ENCODE measurements around the gene BDKRB2. TPM values are rescaled to one million over a fixed set of nuclear protein-coding genes. Genes with fewer than 3 reads are reported as not detected.
A peak's percentile ranks its signal among the peaks of the same experiment; 100 is the strongest.

BDKRB2 gene
- total and polyA plus RNA-seq, 2 of the 4 experiments (the other 2 are of a cell fraction), result 60.9 to 73.1 TPM

DNA sequence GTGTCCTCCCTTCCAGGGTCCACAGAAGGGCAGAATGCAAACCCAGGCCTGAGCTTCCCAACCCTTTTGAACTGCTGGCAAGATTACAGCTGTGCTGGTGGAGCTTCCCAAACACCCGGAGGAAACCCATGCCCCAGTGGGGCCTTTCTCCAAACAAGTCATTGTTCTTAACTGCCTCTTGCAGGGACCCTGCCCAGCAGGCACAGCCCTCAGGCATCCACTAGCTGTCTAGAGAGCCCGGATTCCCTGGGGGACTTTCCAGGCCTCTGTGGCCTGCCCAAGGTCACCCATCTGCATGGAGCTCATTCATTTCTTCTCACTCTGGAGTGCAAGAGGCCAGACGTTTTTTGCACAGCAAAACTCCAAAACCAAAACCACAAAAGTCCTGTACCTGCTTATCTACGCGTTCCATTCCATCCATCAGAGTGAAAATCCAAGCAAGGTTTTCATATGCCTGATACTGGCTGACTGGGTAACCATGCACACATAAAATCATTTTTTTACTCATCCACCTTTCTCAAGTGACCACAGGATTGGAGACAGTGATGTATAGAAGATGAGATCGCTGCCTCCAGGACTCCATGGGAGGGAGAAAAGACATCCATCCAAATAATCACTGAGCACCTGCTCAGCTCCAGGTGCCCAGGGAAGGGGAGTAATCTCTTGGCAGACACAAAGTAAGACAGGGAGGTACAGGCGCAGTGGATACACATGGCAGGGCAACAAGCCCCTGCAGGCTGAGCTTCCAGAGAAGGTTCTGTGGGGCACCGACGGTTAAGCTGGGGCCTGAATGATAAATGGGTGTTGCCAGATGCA, 17.2 kb upstream of the BDKRB2 start:
- Histone ChIP-seq H3K4ac (ENCODE audit: low read depth, low read length) (peak overlapping the region; percentile 8; the same call in 1 of the 2 replicates), H3K9me3 (ENCODE audit: control insufficient read depth, insufficient read depth, low read length) (no peaks in the 10 kb centered on the region), H4K91ac (ENCODE audit: insufficient read depth, low read depth, low read length) (peak overlapping the region; percentile 42), H3K27ac (ENCODE audit: insufficient read depth, low read length) (no peak overlapping the region), H3K9ac (ENCODE audit: low read depth, low read length) (no peak overlapping the region), H2BK120ac (ENCODE audit: low read depth, low read length) (peak overlapping the region; percentile 35; the same call in 1 of the 2 replicates), H3K14ac (replicated peaks; ENCODE audit: low read depth, low read length) (0 out of 2 replicates have a peak overlapping the region, but pooled peaks have one; percentile 40), H2AK5ac (ENCODE audit: low read depth, low read length) (no peak overlapping the region; the same call in 1 of the 2 replicates), H3K56ac (ENCODE audit: extremely low read depth, insufficient read depth, low read length) (no peak overlapping the region), H4K8ac (ENCODE audit: low read depth in 2 of 2, low read length in 2 of 2) (no peak overlapping the region; a peak in 1 of 4 replicates), H3K27me3 (ENCODE audit: control insufficient read depth, insufficient read depth, low read length) (no peaks in the 10 kb centered on the region), H2AK9ac (replicated peaks; ENCODE audit: low read depth, low read length, poor library complexity) (no peak overlapping the region), H4K5ac (ENCODE audit: low read depth, low read length) (peak overlapping the region; percentile 19; the same call in 1 of the 2 replicates), H2BK5ac (ENCODE audit: low read depth, low read length, poor library complexity, severe bottlenecking) (no peak overlapping the region), H3K23ac (ENCODE audit: low read depth, low read length) (no peak overlapping the region), H3K9me1 (ENCODE audit: insufficient read depth, low read length) (peaks cover 10% of the 10 kb centered on the region; the same call in 1 of the 2 replicates), H4K20me1 (ENCODE audit: insufficient read depth, low read length) (no peaks in the 10 kb centered on the region), H2AFZ (replicated peaks; ENCODE audit: low read length, poor library complexity) (peak overlapping the region; percentile 28), H3K79me1 (ENCODE audit: low read depth in 1 of 2, low read length in 2 of 2) (no peaks in the 10 kb centered on the region), H3K18ac (ENCODE audit: low read depth, low read length) (peak overlapping the region; percentile 7; the same call in 1 of the 2 replicates), H3K4me3 (ENCODE audit: insufficient read depth, low read depth, low read length) (no peak overlapping the region), H3K4me2 (ENCODE audit: low read depth, low read length) (no peak overlapping the region), H3K36me3 (ENCODE audit: control insufficient read depth, insufficient read depth, low read length) (no peaks in the 10 kb centered on the region), H2BK20ac (ENCODE audit: low read depth, low read length) (peak overlapping the region; percentile 60), H2BK15ac (ENCODE audit: low read depth, low read length) (no peak overlapping the region), H3K4me1 (ENCODE audit: control insufficient read depth, insufficient read depth, low read length) (peaks cover 14% of the 10 kb centered on the region)
- in situ Hi-C loops (cut with MboI; ENCODE audit: low sequenced_read_pairs), result no loop called here
- dilution Hi-C loops (cut with HindIII; ENCODE audit: low sequenced_read_pairs, unreplicated experiment), result no loop called here
- DNase-seq (peak; percentile 64), ATAC-seq (ENCODE audit: low read depth) (no peak)
- intact Hi-C loops (cut with micrococcal nuclease), result no loop called here
- 61% methylated on average over 3 of the region's 9 CpGs; no CpG with 5 or more reads in 1 of the 2 experiments for WGBS, 2 experiments (ENCODE audit: extremely low coverage in 2 of 2, insufficient read length in 1 of 2)
- ChIA-PET POLR2A (ENCODE audit: unreplicated experiment) (no interaction called here), CTCF (no interaction called here)
- no TSS peak for BruUV-seq (replicated peaks)
- TF ChIP-seq POLR2A (IDR thresholded peaks at IDR 0.05; ENCODE audit: low read depth, low read length) (no peak), SMC3 (IDR thresholded peaks at IDR 0.05; ENCODE audit: low read depth, low read length) (no peak), MXI1 (IDR thresholded peaks at IDR 0.05; ENCODE audit: borderline replicate concordance, low read depth, low read length) (no peak), NFE2L2 (IDR thresholded peaks at IDR 0.05; ENCODE audit: low read depth, low read length) (no peak), RCOR1 (IDR thresholded peaks at IDR 0.05; ENCODE audit: insufficient replicate concordance, low read length) (no peak)
- TF ChIP-seq, protein P1, sequence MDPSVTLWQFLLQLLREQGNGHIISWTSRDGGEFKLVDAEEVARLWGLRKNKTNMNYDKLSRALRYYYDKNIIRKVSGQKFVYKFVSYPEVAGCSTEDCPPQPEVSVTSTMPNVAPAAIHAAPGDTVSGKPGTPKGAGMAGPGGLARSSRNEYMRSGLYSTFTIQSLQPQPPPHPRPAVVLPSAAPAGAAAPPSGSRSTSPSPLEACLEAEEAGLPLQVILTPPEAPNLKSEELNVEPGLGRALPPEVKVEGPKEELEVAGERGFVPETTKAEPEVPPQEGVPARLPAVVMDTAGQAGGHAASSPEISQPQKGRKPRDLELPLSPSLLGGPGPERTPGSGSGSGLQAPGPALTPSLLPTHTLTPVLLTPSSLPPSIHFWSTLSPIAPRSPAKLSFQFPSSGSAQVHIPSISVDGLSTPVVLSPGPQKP (IDR thresholded peaks at IDR 0.05; ENCODE audit: borderline replicate concordance, low read depth, low read length), result no peak
- TF ChIP-seq, protein P2, sequence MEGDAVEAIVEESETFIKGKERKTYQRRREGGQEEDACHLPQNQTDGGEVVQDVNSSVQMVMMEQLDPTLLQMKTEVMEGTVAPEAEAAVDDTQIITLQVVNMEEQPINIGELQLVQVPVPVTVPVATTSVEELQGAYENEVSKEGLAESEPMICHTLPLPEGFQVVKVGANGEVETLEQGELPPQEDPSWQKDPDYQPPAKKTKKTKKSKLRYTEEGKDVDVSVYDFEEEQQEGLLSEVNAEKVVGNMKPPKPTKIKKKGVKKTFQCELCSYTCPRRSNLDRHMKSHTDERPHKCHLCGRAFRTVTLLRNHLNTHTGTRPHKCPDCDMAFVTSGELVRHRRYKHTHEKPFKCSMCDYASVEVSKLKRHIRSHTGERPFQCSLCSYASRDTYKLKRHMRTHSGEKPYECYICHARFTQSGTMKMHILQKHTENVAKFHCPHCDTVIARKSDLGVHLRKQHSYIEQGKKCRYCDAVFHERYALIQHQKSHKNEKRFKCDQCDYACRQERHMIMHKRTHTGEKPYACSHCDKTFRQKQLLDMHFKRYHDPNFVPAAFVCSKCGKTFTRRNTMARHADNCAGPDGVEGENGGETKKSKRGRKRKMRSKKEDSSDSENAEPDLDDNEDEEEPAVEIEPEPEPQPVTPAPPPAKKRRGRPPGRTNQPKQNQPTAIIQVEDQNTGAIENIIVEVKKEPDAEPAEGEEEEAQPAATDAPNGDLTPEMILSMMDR (conservative IDR thresholded peaks at IDR 0.05; ENCODE audit: low read depth, low read length), result no peak

Measured in IMR-90 (cell line).